ENCODE results near the gene E4F1. TPM values are rescaled to one million over a fixed set of nuclear protein-coding genes. Genes with fewer than 3 reads are reported as not detected.

The E4F1 gene
- total and polyA plus RNA-seq, 2 of the 8 experiments (the other 6 are each of a cell fraction or from before 2014, with no cell fraction given) = 22.2 to 27.0 TPM

DNA sequence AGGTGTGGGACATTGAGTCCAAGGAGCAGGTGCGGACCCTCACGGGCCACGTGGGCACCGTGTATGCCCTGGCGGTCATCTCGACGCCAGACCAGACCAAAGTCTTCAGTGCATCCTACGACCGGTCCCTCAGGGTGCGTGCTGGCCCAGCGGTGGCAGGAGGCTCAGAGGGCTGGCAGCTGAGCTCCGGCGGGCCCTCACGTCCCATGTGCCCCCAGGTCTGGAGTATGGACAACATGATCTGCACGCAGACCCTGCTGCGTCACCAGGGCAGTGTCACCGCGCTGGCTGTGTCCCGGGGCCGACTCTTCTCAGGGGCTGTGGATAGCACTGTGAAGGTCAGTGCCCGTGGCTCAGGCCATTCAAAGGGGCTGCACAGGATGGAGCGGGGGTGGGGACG is 47.3 kb upstream of the E4F1 start:
- Histone ChIP-seq H3K56ac (replicated peaks; ENCODE audit: insufficient read length, low read depth, low read length) (no peak overlapping the region), H2BK12ac (ENCODE audit: low read depth, low read length) (no peak overlapping the region), H3K14ac (ENCODE audit: insufficient read length) (no peak overlapping the region), H2BK20ac (ENCODE audit: low read length) (no peak overlapping the region), H3K4me3 (ENCODE audit: extremely low read depth in 1 of 4, insufficient read depth in 2 of 4, low read depth in 3 of 4, low read length in 4 of 4) (no peak overlapping the region), H4K5ac (ENCODE audit: insufficient read length, low read depth, low read length) (no peak overlapping the region), H2BK15ac (ENCODE audit: low read length) (no peak overlapping the region), H4K20me1 (replicated peaks in 1 of 2; ENCODE audit: control insufficient read depth in 1 of 2, insufficient read depth in 2 of 2, low read length in 2 of 2) (peaks cover 2 to 24% of the 10 kb centered on the region in 2 experiments), H3K4me1 (replicated peaks in 1 of 4; ENCODE audit: control insufficient read depth in 3 of 4, insufficient read depth in 4 of 4, low read length in 3 of 4) (no peaks in the 10 kb centered on the region; a peak in 1 of 7 replicates), H3K79me2 (ENCODE audit: control insufficient read depth in 1 of 2, insufficient read depth in 2 of 2, low read length in 2 of 2) (no peaks in the 10 kb centered on the region), H2AFZ (ENCODE audit: low read length) (no peak overlapping the region), H2AK5ac (ENCODE audit: low read depth, low read length) (no peak overlapping the region), H2BK5ac (ENCODE audit: low read depth, low read length) (no peak overlapping the region), H3K23me2 (ENCODE audit: low read depth, low read length) (no peaks in the 10 kb centered on the region; the same call in 1 of the 2 replicates), H4K91ac (replicated peaks; ENCODE audit: insufficient read length, low read length) (no peak overlapping the region), H3K9ac (replicated peaks in 1 of 4; ENCODE audit: extremely low read depth in 1 of 4, low read depth in 3 of 4, low read length in 3 of 4) (no peak overlapping the region), H3K36me3 (ENCODE audit: control insufficient read depth in 2 of 4, insufficient read depth in 4 of 4, low read length in 3 of 4) (peaks cover 21 to 59% (median 33%) of the 10 kb centered on the region in 4 experiments), H3K23ac (ENCODE audit: insufficient read length) (no peak overlapping the region), H3K27me3 (replicated peaks in 1 of 4; ENCODE audit: control insufficient read depth in 3 of 4, extremely low read depth in 1 of 4, insufficient read depth in 3 of 4, low read length in 3 of 4) (no peaks in the 10 kb centered on the region; a peak in 1 of 7 replicates), H3K27ac (ENCODE audit: low read depth, low read length) (no peak overlapping the region), H3K4ac (replicated peaks; ENCODE audit: insufficient read length, low read depth, low read length) (no peak overlapping the region), H3K9me3 (ENCODE audit: insufficient read depth in 2 of 2, low read depth in 1 of 2, low read length in 1 of 2) (no peaks in the 10 kb centered on the region), H3K4me2 (ENCODE audit: insufficient read depth in 1 of 2, low read depth in 2 of 2, low read length in 2 of 2) (no peak overlapping the region), H2BK120ac (replicated peaks; ENCODE audit: low read depth, low read length) (no peak overlapping the region), H3K79me1 (ENCODE audit: low read depth, low read length) (no peaks in the 10 kb centered on the region), H3K18ac (ENCODE audit: extremely low read depth, low read length) (no peak overlapping the region), H4K8ac (ENCODE audit: extremely low read depth, insufficient read depth, low read length) (no peak overlapping the region)
- CTCF ChIA-PET (ENCODE audit: partially characterized antibody) = interaction anchor here (0.8 kb wide), 1 partner anchor 494 kb away, joined by 5 read pairs; no protein-coding TSS in a partner anchor
- FAIRE-seq (no peak), DNase-seq (ENCODE audit: low read depth in 1 of 2, low spot score in 2 of 2) (no peak)
- POLR2A ChIA-PET (ENCODE audit: partially characterized antibody) = interaction anchor here (13.5 kb wide), 1 partner anchor 19 kb away, joined by 312 read pairs; the partner anchor contains the start of gene TRAF7
- WGBS, 2 experiments (ENCODE audit: extremely low coverage in 1 of 2, insufficient coverage in 1 of 2, insufficient read length in 1 of 2, insufficient replicate concordance in 2 of 2, low coverage in 1 of 2, low lambda C conversion rate in 2 of 2, missing lambda C conversion rate in 1 of 2) = 100% methylated on average over 23 of the region's 23 CpGs; no CpG with 5 or more reads in 1 of the 2 experiments
- no peak for TF ChIP-seq BCL11A (IDR thresholded peaks at IDR 0.05; ENCODE audit: low read depth in 2 of 2, low read length in 2 of 2)
- no peak for TF ChIP-seq PHF8 (conservative IDR thresholded peaks at IDR 0.05; ENCODE audit: low read depth, low read length)
- no peak for TF ChIP-seq CEBPB (IDR thresholded peaks at IDR 0.05; ENCODE audit: low read depth, low read length)
- TF ChIP-seq KDM5A (IDR thresholded peaks at IDR 0.05; ENCODE audit: low read length) = no peak
- TF ChIP-seq ASH2L (IDR thresholded peaks at IDR 0.05; ENCODE audit: low read length) = no peak
- no peak for TF ChIP-seq SIX5 (IDR thresholded peaks at IDR 0.05; ENCODE audit: low read depth, low read length)
- TF ChIP-seq BACH1 (IDR thresholded peaks at IDR 0.05; ENCODE audit: low read length) = no peak
- TF ChIP-seq TEAD4 (IDR thresholded peaks at IDR 0.05; ENCODE audit: low read depth, low read length) = no peak
- TF ChIP-seq CBX8 (IDR thresholded peaks at IDR 0.05; ENCODE audit: borderline replicate concordance, low read depth, low read length) = no peak
- TF ChIP-seq NRF1 (IDR thresholded peaks at IDR 0.05; ENCODE audit: low read depth, low read length) = no peak
- TF ChIP-seq SRF (IDR thresholded peaks at IDR 0.05; ENCODE audit: low read depth, low read length) = no peak
- no peak for TF ChIP-seq TAF7 (optimal IDR thresholded peaks at IDR 0.05; ENCODE audit: borderline replicate concordance, low read depth, low read length)
- TF ChIP-seq MAFK (IDR thresholded peaks at IDR 0.05; ENCODE audit: low read depth, low read length) = no peak
- no peak for TF ChIP-seq ZNF274 (IDR thresholded peaks at IDR 0.05; ENCODE audit: borderline replicate concordance, extremely low read depth, low read length)
- TF ChIP-seq SP2 (IDR thresholded peaks at IDR 0.05; ENCODE audit: low read length) = no peak
- no peak for TF ChIP-seq KDM1A (IDR thresholded peaks at IDR 0.05; ENCODE audit: borderline replicate concordance, low read length)
